ENCODE results near the gene TMIE. TPM values are rescaled to one million over a fixed set of nuclear protein-coding genes. Genes with fewer than 3 reads are reported as not detected.

TMIE gene
- total RNA-seq, 2 donors from 2014 or later = 0.13 TPM; not detected in 1

DNA sequence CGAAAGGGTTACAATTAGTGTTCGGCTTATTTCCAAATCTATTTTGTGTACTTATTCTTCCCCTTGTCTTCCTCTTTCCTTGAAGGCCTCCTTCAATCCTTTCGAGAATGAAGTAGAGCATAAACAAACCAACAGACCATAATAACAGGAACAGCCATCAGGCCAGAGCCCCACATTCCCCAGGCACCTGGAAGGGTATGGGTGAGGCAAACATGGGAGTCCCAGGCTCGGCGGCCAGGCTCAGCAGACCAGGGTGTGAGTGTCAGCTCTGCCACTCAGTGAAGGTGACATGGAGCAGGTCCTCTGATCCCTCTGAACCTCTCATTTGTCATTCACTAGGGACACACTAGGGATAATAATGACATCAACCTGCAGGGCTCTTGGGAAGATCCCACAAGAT is 21.5 kb upstream of the TMIE start:
- TF ChIP-seq, protein P1, sequence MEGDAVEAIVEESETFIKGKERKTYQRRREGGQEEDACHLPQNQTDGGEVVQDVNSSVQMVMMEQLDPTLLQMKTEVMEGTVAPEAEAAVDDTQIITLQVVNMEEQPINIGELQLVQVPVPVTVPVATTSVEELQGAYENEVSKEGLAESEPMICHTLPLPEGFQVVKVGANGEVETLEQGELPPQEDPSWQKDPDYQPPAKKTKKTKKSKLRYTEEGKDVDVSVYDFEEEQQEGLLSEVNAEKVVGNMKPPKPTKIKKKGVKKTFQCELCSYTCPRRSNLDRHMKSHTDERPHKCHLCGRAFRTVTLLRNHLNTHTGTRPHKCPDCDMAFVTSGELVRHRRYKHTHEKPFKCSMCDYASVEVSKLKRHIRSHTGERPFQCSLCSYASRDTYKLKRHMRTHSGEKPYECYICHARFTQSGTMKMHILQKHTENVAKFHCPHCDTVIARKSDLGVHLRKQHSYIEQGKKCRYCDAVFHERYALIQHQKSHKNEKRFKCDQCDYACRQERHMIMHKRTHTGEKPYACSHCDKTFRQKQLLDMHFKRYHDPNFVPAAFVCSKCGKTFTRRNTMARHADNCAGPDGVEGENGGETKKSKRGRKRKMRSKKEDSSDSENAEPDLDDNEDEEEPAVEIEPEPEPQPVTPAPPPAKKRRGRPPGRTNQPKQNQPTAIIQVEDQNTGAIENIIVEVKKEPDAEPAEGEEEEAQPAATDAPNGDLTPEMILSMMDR (IDR thresholded peaks at IDR 0.05) = no peak
- Histone ChIP-seq H3K27ac (no peak overlapping the region), H3K9ac (ENCODE audit: low read depth in 2 of 2, low read length in 2 of 2) (no peak overlapping the region), H3K9me3 (no peaks in the 10 kb centered on the region), H3K4me1 (no peaks in the 10 kb centered on the region), H3K36me3 (no peaks in the 10 kb centered on the region), H3K4me3 (no peak overlapping the region), H3K27me3 (no peaks in the 10 kb centered on the region)
- intact Hi-C loops (cut with DNase I) = no loop called here
- no peak for DNase-seq

DNA sequence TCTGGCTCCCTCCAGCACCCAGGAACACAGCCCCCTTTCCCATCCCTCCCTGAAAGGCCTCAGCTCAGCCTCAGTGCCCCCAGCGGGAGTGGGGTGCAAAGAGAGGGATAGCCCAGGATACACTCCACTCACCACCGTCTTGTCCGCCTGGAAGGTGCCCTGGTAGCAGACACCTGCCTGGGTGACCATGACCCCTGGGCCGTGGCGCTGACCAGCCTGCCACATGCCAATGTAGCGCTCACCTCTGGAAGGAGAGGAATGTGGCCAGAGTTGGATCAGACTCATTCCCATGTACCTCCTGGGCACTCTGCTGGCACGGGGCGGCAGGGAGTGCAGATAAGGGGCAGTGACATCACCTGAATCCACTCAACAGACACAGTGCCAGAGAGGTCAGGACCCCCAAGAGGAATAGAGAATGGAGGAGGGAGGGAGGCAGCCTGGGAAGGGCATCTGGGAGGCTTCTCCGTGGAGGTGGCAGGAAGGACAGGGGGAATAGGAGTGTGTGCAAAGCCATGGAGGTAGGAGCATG is 20.8 kb upstream of the TMIE start:
- H3K27ac ChIP-seq = no peak overlapping the region
- TF ChIP-seq, protein P1 (IDR thresholded peaks at IDR 0.05) = no peak
- intact Hi-C loops (cut with DNase I) = no loop called here

DNA sequence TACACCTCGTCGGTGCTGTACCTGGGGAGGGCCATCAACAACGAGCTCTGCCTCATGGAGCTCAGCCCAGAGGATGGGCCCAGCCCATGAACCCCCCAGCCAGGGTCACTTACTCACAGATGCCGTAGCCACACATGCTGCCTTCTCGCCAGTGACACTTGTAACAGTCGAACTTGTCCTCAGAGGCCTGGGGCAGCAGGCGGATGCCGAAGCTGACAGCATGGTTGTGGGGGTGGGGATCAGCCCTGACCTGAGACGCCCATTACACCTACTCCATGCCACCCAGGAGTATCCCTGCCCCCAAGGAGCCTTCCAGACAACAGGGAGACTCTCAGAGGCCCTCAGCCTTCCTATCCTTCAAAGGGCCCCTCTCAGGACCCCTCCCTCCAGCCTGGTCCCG is 19.8 kb upstream of the TMIE start:
- TF ChIP-seq, protein P1 (IDR thresholded peaks at IDR 0.05) = no peak
- no peaks in the 10 kb centered on the region for H3K4me1 ChIP-seq
- no peak overlapping the region for H3K4me3 ChIP-seq
- H3K9me3 ChIP-seq = no peaks in the 10 kb centered on the region
- H3K27ac ChIP-seq = no peak overlapping the region
- H3K27me3 ChIP-seq = no peaks in the 10 kb centered on the region
- no peak for DNase-seq
- intact Hi-C loops (cut with DNase I) = no loop called here
- no peaks in the 10 kb centered on the region for H3K36me3 ChIP-seq
- no peak overlapping the region for H3K9ac ChIP-seq (ENCODE audit: low read depth in 2 of 2, low read length in 2 of 2)

More for the DNA sequence above, 20.8 kb upstream of the TMIE start:
- H3K36me3 ChIP-seq = no peaks in the 10 kb centered on the region
- H3K9ac ChIP-seq (ENCODE audit: low read depth in 2 of 2, low read length in 2 of 2) = no peak overlapping the region
- H3K9me3 ChIP-seq = no peaks in the 10 kb centered on the region
- H3K4me1 ChIP-seq = no peaks in the 10 kb centered on the region
- no peak overlapping the region for H3K4me3 ChIP-seq
- no peak for DNase-seq
- H3K27me3 ChIP-seq = no peaks in the 10 kb centered on the region

DNA sequence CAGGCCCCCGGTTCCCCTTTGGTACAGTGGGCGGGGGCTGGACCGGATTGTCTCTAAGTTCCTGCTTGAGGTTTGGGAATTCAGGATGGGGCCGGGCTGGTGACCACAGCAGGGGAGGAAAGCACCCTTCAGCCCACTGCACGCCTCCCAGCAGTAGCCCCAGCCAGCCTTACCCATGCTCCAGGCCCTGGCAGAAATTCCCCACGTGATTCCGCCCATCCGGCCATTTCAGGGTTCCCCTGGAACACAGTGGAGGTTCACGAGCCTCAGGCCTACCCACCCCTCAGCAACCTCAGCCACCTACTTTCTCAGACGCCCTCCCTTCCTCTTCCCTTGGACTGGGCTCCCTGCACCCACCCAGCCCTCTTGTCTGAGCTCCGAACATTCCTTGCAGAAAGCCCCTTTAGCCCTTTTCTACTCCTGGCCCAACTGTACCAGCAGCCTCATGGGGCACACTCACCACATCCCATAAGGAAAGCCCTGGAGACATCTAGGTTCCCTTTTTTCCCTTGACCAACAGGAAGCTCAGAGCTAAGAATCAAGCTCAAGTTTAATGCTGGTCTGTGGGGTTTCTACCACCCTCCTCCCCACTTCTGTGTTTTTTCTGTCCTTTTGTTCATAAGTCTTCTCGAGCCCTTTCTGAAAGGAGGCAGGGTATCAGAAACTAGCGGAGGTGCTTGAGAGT is 19.2 kb upstream of the TMIE start:
- H3K27ac ChIP-seq = no peak overlapping the region
- no peaks in the 10 kb centered on the region for H3K4me1 ChIP-seq
- no peak overlapping the region for H3K4me3 ChIP-seq
- H3K9ac ChIP-seq (ENCODE audit: low read depth in 2 of 2, low read length in 2 of 2) = no peak overlapping the region
- TF ChIP-seq, protein P1 (IDR thresholded peaks at IDR 0.05) = no peak
- intact Hi-C loops (cut with DNase I) = no loop called here
- no peak for DNase-seq
- H3K27me3 ChIP-seq = no peaks in the 10 kb centered on the region
- no peaks in the 10 kb centered on the region for H3K36me3 ChIP-seq
- H3K9me3 ChIP-seq = no peaks in the 10 kb centered on the region

DNA sequence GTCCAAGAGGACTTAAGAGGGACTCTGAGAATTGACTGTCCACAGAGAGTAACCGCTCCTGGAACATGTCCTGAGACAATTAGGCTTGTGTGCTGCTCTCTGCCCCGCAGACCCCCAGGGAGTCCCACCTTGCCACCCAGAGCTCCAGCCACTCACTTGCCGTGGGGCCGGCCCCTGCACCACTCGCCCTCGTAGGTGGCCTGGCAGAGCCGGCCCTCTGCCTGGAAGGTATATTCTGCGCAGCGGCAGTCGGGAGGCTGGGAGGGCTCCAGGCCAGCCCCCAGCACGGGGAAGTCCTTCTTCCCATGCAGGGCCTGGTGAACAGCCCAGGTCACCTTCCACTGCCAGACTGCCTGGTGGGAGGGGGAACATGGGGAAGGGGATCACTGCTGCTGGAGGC is 18.2 kb upstream of the TMIE start:
- H3K36me3 ChIP-seq = no peaks in the 10 kb centered on the region
- TF ChIP-seq, protein P1 (IDR thresholded peaks at IDR 0.05) = no peak
- H3K27ac ChIP-seq = no peak overlapping the region
- no peaks in the 10 kb centered on the region for H3K27me3 ChIP-seq
- intact Hi-C loops (cut with DNase I) = no loop called here
- no peak overlapping the region for H3K4me3 ChIP-seq
- DNase-seq = no peak
- H3K9ac ChIP-seq (ENCODE audit: low read depth in 2 of 2, low read length in 2 of 2) = no peak overlapping the region
- H3K4me1 ChIP-seq = no peaks in the 10 kb centered on the region
- H3K9me3 ChIP-seq = no peaks in the 10 kb centered on the region
